Measurements from ENCODE around the gene SLC13A3. TPM values are rescaled to one million over a fixed set of nuclear protein-coding genes. Genes with fewer than 3 reads are reported as not detected.
"Not testable (repeated sequence)": the region's sequence is repeated elsewhere in the genome, so short reads cannot be mapped to it uniquely, and the experiment has no call there.

Gene SLC13A3
- total RNA-seq, 1 donor from 2014 or later = 0.13 TPM

- DNase-seq (ENCODE audit: low read depth in 2 of 2) = peak; percentile 36 to 54
Observed at GRCh38 chr20:46681032-46681854, 30.0 kb upstream of the SLC13A3 start.

GRCh38 chr20:46680684-46681031 is 29.4 kb upstream of the SLC13A3 start:
- no peak for DNase-seq (ENCODE audit: low read depth in 2 of 2)

- no peak for DNase-seq (ENCODE audit: low read depth in 2 of 2)
Observed at GRCh38 chr20:46678516-46678915, 27.3 kb upstream of the SLC13A3 start.

GRCh38 chr20:46677608-46678007 is 26.3 kb upstream of the SLC13A3 start:
- no peak for DNase-seq (ENCODE audit: low read depth in 2 of 2)

- DNase-seq (ENCODE audit: low read depth in 2 of 2) = not testable (repeated sequence)
Observed at GRCh38 chr20:46676649-46677316, 25.5 kb upstream of the SLC13A3 start.

GRCh38 chr20:46674253-46675083 is 23.2 kb upstream of the SLC13A3 start:
- DNase-seq (ENCODE audit: low read depth in 2 of 2) = no peak

GRCh38 chr20:46673394-46674252 is 22.4 kb upstream of the SLC13A3 start:
- no peak for DNase-seq (ENCODE audit: low read depth in 2 of 2)

GRCh38 chr20:46672543-46673148 is 21.4 kb upstream of the SLC13A3 start:
- DNase-seq (ENCODE audit: low read depth in 2 of 2) = no peak

GRCh38 chr20:46671866-46672542 is 20.7 kb upstream of the SLC13A3 start:
- no peak for DNase-seq (ENCODE audit: low read depth in 2 of 2)

- no peak for DNase-seq (ENCODE audit: low read depth in 2 of 2)
Observed at GRCh38 chr20:46670585-46671584, 19.6 kb upstream of the SLC13A3 start.

GRCh38 chr20:46670228-46670584 is 18.9 kb upstream of the SLC13A3 start:
- DNase-seq (ENCODE audit: low read depth in 2 of 2) = no peak

- DNase-seq (ENCODE audit: low read depth in 2 of 2) = no peak
Observed at GRCh38 chr20:46666818-46667515, 15.7 kb upstream of the SLC13A3 start.

- no peak for DNase-seq (ENCODE audit: low read depth in 2 of 2)
Observed at GRCh38 chr20:46666306-46666705, 15.0 kb upstream of the SLC13A3 start.

- DNase-seq (ENCODE audit: low read depth in 2 of 2) = no peak
Observed at GRCh38 chr20:46665602-46666001, 14.3 kb upstream of the SLC13A3 start.

- no peak for DNase-seq (ENCODE audit: low read depth in 2 of 2)
Observed at GRCh38 chr20:46663531-46663930, 12.3 kb upstream of the SLC13A3 start.

- DNase-seq (ENCODE audit: low read depth in 2 of 2) = no peak
Observed at GRCh38 chr20:46661659-46662058, 10.4 kb upstream of the SLC13A3 start.

- DNase-seq (ENCODE audit: low read depth in 2 of 2) = no peak
Observed at GRCh38 chr20:46660487-46660886, 9.2 kb upstream of the SLC13A3 start.

- DNase-seq (ENCODE audit: low read depth in 2 of 2) = no peak
Observed at GRCh38 chr20:46657618-46658017, 6.4 kb upstream of the SLC13A3 start.
